IMR-90 (cell line): ENCODE measurements around the gene USP30. TPM values are rescaled to one million over a fixed set of nuclear protein-coding genes. Genes with fewer than 3 reads are reported as not detected.

ENCODE experiments used
- ATAC-seq: fragments of 200-7000 bp; cut with Tn5 transposase; 2 replicates; pipeline ENCODE4 v1.9.1; 2020; ENCODE audit warnings: low read depth, mild to moderate bottlenecking, moderate library complexity
- BruUV-seq: library from RNA; stranded (reverse); fragments of 400-500 nt; replicated peaks from 2 replicates; lab custom pipeline; 2021; lab: Mats Ljungman, UMichigan
- CTCF ChIA-PET: fragments of 300-600 bp; formaldehyde crosslinking; extraction: SDS; loops from one replicate; lab custom pipeline; 2021; ENCODE audit warnings: antibody characterized with exemption; lab: Yijun Ruan, JAX
- POLR2A ChIA-PET: fragments of 300-600 bp; sonication (Branson Sonifier 250); formaldehyde crosslinking; loops from one replicate; lab custom pipeline; 2022; ENCODE audit warnings: antibody characterized with exemption; ENCODE audit not compliant: unreplicated experiment; lab: Charles Lee
- DNase-seq: peaks from one replicate; pipeline ENCODE4 v3.0.0; 2013
- H2AFZ ChIP-seq: replicated peaks from 2 replicates; pipeline ENCODE3; 2013; ENCODE audit warnings: low read length, mild to moderate bottlenecking; ENCODE audit not compliant: poor library complexity
- H2AK5ac ChIP-seq: 2 replicates; pipeline ENCODE4 v1.6.1; 2013; ENCODE audit warnings: low read depth, low read length, inconsistent platforms
- H2AK9ac ChIP-seq: replicated peaks from 2 replicates; pipeline ENCODE3; 2013; ENCODE audit warnings: mild to moderate bottlenecking, low read depth, low read length, moderate library complexity; ENCODE audit not compliant: poor library complexity
- H2BK120ac ChIP-seq: 2 replicates; pipeline ENCODE4 v1.6.1; 2013; ENCODE audit warnings: low read depth, low read length, inconsistent platforms
- H2BK15ac ChIP-seq: 3 replicates; pipeline ENCODE4 v1.6.1; 2013; ENCODE audit warnings: low read depth, low read length, inconsistent platforms
- H2BK20ac ChIP-seq: 2 replicates; pipeline ENCODE4 v1.6.1; 2013; ENCODE audit warnings: low read depth, mild to moderate bottlenecking, inconsistent platforms, low read length, moderate library complexity
- H2BK5ac ChIP-seq: 2 replicates; pipeline ENCODE4 v1.6.1; 2013; ENCODE audit warnings: mild to moderate bottlenecking, low read depth, low read length, inconsistent platforms; ENCODE audit not compliant: poor library complexity, severe bottlenecking
- H3K14ac ChIP-seq: replicated peaks from 2 replicates; pipeline ENCODE4 v1.6.1; 2013; ENCODE audit warnings: low read depth, low read length, inconsistent platforms
- H3K18ac ChIP-seq: 2 replicates; pipeline ENCODE4 v1.6.1; 2013; ENCODE audit warnings: low read depth, low read length, control low read depth
- H3K23ac ChIP-seq: 2 replicates; pipeline ENCODE4 v1.6.1; 2013; ENCODE audit warnings: low read depth, low read length, inconsistent platforms
- H3K27ac ChIP-seq: 2 replicates; pipeline ENCODE4 v1.5.1; 2013; ENCODE audit warnings: mild to moderate bottlenecking, control low read depth, low read length; ENCODE audit not compliant: insufficient read depth
- H3K27me3 ChIP-seq: 2 replicates; pipeline ENCODE4 v1.6.1; 2013; ENCODE audit warnings: low read length; ENCODE audit not compliant: control insufficient read depth, insufficient read depth
- H3K36me3 ChIP-seq: 2 replicates; pipeline ENCODE4 v1.6.1; 2013; ENCODE audit warnings: low read length, mixed read lengths; ENCODE audit not compliant: control insufficient read depth, insufficient read depth
- H3K4ac ChIP-seq: 2 replicates; pipeline ENCODE4 v1.6.1; 2013; ENCODE audit warnings: low read depth, low read length, inconsistent platforms
- H3K4me1 ChIP-seq: 2 replicates; pipeline ENCODE4 v1.6.1; 2013; ENCODE audit warnings: low read length, mixed read lengths; ENCODE audit not compliant: control insufficient read depth, insufficient read depth
- H3K4me2 ChIP-seq: 2 replicates; pipeline ENCODE4 v1.6.1; 2013; ENCODE audit warnings: low read depth, mild to moderate bottlenecking, control low read depth, low read length, moderate library complexity
- H3K4me3 ChIP-seq: 2 replicates; pipeline ENCODE4 v1.5.1; 2013; ENCODE audit warnings: low read depth, mild to moderate bottlenecking, control low read depth, low read length, moderate library complexity; ENCODE audit not compliant: insufficient read depth
- H3K56ac ChIP-seq: 2 replicates; pipeline ENCODE4 v1.6.1; 2013; ENCODE audit warnings: low read length, inconsistent platforms; ENCODE audit not compliant: insufficient read depth; ENCODE audit errors: extremely low read depth
- H3K79me1 ChIP-seq, 2 experiments: 2 replicates each; pipeline ENCODE4 v1.6.1; 2013; ENCODE audit warnings: low read length in 2 of 2, inconsistent platforms in 1 of 2, low read depth in 1 of 2
- H3K9ac ChIP-seq: 2 replicates; pipeline ENCODE4 v1.6.1; 2013; ENCODE audit warnings: low read depth, low read length, control low read depth
- H3K9me1 ChIP-seq: 2 replicates; pipeline ENCODE4 v1.6.1; 2013; ENCODE audit warnings: low read length, inconsistent platforms; ENCODE audit not compliant: insufficient read depth
- H3K9me3 ChIP-seq: 2 replicates; pipeline ENCODE4 v1.6.1; 2013; ENCODE audit warnings: low read length; ENCODE audit not compliant: control insufficient read depth, insufficient read depth
- H4K20me1 ChIP-seq: 2 replicates; pipeline ENCODE4 v1.6.1; 2013; ENCODE audit warnings: low read length, inconsistent platforms; ENCODE audit not compliant: insufficient read depth
- H4K5ac ChIP-seq: 2 replicates; pipeline ENCODE4 v1.6.1; 2013; ENCODE audit warnings: mild to moderate bottlenecking, low read depth, low read length, control low read depth
- H4K8ac ChIP-seq, 2 experiments: 2 replicates each; pipeline ENCODE4 v1.6.1; 2013; ENCODE audit warnings: low read depth in 2 of 2, low read length in 2 of 2, control low read depth in 1 of 2, inconsistent platforms in 1 of 2
- H4K91ac ChIP-seq: 2 replicates; pipeline ENCODE4 v1.6.1; 2013; ENCODE audit warnings: low read depth, low read length, inconsistent platforms; ENCODE audit not compliant: insufficient read depth
- BHLHE40 ChIP-seq: fragments of 150-350 bp; IDR thresholded peaks from 2 replicates; pipeline ENCODE4 v1.6.1; 2016; ENCODE audit warnings: mild to moderate bottlenecking, low read depth, low read length
- CEBPB ChIP-seq: IDR thresholded peaks from 2 replicates; pipeline ENCODE4 v1.6.1; 2012; ENCODE audit warnings: low read depth, low read length, improper control_type of control experiment
- CHD1 ChIP-seq: IDR thresholded peaks from 2 replicates; pipeline ENCODE4 v1.6.1; 2012; ENCODE audit warnings: low read depth, low read length, improper control_type of control experiment
- FOS ChIP-seq: fragments of 150-350 bp; IDR thresholded peaks from 2 replicates; pipeline ENCODE4 v1.6.1; 2016; ENCODE audit warnings: low read depth, low read length
- MAFK ChIP-seq: IDR thresholded peaks from 2 replicates; pipeline ENCODE4 v1.6.1; 2012; ENCODE audit warnings: low read depth, low read length, improper control_type of control experiment
- MAZ ChIP-seq: IDR thresholded peaks from 2 replicates; pipeline ENCODE4 v1.6.1; 2012; ENCODE audit warnings: low read depth, mild to moderate bottlenecking, low read length, improper control_type of control experiment, moderate library complexity, borderline replicate concordance
- NFE2L2 ChIP-seq: fragments of 150-350 bp; IDR thresholded peaks from 2 replicates; pipeline ENCODE4 v1.6.1; 2016; ENCODE audit warnings: low read depth, mild to moderate bottlenecking, low read length
- POLR2A ChIP-seq: IDR thresholded peaks from 2 replicates; pipeline ENCODE4 v1.6.1; 2012; ENCODE audit warnings: mild to moderate bottlenecking, low read depth, low read length
- RAD21 ChIP-seq: IDR thresholded peaks from 2 replicates; pipeline ENCODE4 v1.6.1; 2012; ENCODE audit warnings: low read length, improper control_type of control experiment
- RCOR1 ChIP-seq: IDR thresholded peaks from 2 replicates; pipeline ENCODE4 v1.6.1; 2012; ENCODE audit warnings: mild to moderate bottlenecking, low read length, improper control_type of control experiment; ENCODE audit not compliant: insufficient replicate concordance
- RFX5 ChIP-seq: IDR thresholded peaks from 2 replicates; pipeline ENCODE4 v1.8.0; 2012; ENCODE audit warnings: low read depth, mild to moderate bottlenecking, low read length, moderate library complexity
- SMC3 ChIP-seq: fragments of 150-350 bp; IDR thresholded peaks from 2 replicates; pipeline ENCODE4 v1.6.1; 2016; ENCODE audit warnings: low read depth, mild to moderate bottlenecking, antibody characterized with exemption, low read length, moderate library complexity
- WGBS, 2 experiments: methylation state at CpG; one replicate each; pipeline versions ENCODE4 v1.1.5 to v1.1.7; 2013; ENCODE audit warnings: missing lambda C conversion rate in 2 of 2; ENCODE audit not compliant: insufficient read length in 1 of 2; ENCODE audit errors: extremely low coverage in 2 of 2; 5-methylcytosine and 5-hydroxymethylcytosine counted together
- dilution Hi-C: fragments of 300-500 bp; cut with HindIII; formaldehyde crosslinking; loops from one replicate; pipeline ENCODE4 v1.14.3; 2018; ENCODE audit warnings: low sequenced_read_pairs; ENCODE audit not compliant: unreplicated experiment
- in situ Hi-C: fragments of 300-500 bp; cut with MboI; formaldehyde crosslinking; loops from 3 replicates; pipeline ENCODE4 v1.14.3; 2019; ENCODE audit warnings: low sequenced_read_pairs, inconsistent platforms, mixed read lengths
- intact Hi-C: fragments of 100-400 bp; cut with micrococcal nuclease; formaldehyde crosslinking; loops from 2 replicates; pipeline ENCODE4 v1.10.0; 2022
- polyA plus RNA-seq, 3 experiments: library from polyadenylated mRNA; depleted of rRNA; stranded (reverse); fragments of >200 nt; gene quantifications; 2 replicates each; pipeline ENCODE4 v1.2.3, GENCODE V29; 2012; ENCODE audit warnings: low replicate concordance in 1 of 3
- total RNA-seq: library from RNA; depleted of rRNA; stranded (reverse); fragments of >200 nt; gene quantifications from 2 replicates; pipeline ENCODE4 v1.2.3, GENCODE V29; 2012
- TF ChIP-seq, protein P1 (sequence below): fragments of 150-350 bp; IDR thresholded peaks from 2 replicates; pipeline ENCODE4 v1.6.1; 2016; ENCODE audit warnings: low read depth, mild to moderate bottlenecking, low read length, moderate library complexity, borderline replicate concordance
- TF ChIP-seq, protein P2 (sequence below): conservative IDR thresholded peaks from 2 replicates; pipeline ENCODE4 v1.5.1; 2012; ENCODE audit warnings: mild to moderate bottlenecking, low read depth, low read length, improper control_type of control experiment
- TF ChIP-seq, protein P3 (sequence below): fragments of 150-350 bp; IDR thresholded peaks from 2 replicates; pipeline ENCODE4 v1.6.1; 2017; ENCODE audit warnings: mild to moderate bottlenecking, antibody characterized with exemption, low read length, low read depth

The USP30 gene
- total and polyA plus RNA-seq, 2 of the 4 experiments (the other 2 are of a cell fraction): 10.4 to 11.2 TPM

DNA sequence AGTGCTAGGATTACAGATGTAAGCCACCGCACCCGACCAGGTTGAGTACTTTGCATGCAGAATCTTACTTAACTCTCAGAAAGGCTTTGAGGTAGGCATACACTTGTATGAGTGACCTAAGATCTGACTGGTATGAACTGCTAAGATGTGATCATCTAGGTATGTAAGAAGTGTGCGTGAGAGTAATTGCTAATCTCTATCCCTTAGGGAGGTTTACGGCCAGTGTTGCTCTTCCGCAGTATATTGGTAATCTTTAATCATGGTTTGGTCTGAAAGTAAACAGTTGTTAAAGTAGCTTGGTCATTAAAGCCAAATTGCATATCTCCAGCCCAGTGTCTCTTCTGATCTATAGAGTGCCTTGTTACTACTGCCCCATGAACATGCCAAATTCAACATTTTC is 52.8 kb downstream of the USP30 start:
- peaks cover 41% of the 10 kb centered on the region for H3K36me3 ChIP-seq
- BruUV-seq: no TSS peak
- H2BK20ac ChIP-seq: no peak overlapping the region
- TF ChIP-seq, protein P1, sequence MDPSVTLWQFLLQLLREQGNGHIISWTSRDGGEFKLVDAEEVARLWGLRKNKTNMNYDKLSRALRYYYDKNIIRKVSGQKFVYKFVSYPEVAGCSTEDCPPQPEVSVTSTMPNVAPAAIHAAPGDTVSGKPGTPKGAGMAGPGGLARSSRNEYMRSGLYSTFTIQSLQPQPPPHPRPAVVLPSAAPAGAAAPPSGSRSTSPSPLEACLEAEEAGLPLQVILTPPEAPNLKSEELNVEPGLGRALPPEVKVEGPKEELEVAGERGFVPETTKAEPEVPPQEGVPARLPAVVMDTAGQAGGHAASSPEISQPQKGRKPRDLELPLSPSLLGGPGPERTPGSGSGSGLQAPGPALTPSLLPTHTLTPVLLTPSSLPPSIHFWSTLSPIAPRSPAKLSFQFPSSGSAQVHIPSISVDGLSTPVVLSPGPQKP: no peak
- TF ChIP-seq, protein P2, sequence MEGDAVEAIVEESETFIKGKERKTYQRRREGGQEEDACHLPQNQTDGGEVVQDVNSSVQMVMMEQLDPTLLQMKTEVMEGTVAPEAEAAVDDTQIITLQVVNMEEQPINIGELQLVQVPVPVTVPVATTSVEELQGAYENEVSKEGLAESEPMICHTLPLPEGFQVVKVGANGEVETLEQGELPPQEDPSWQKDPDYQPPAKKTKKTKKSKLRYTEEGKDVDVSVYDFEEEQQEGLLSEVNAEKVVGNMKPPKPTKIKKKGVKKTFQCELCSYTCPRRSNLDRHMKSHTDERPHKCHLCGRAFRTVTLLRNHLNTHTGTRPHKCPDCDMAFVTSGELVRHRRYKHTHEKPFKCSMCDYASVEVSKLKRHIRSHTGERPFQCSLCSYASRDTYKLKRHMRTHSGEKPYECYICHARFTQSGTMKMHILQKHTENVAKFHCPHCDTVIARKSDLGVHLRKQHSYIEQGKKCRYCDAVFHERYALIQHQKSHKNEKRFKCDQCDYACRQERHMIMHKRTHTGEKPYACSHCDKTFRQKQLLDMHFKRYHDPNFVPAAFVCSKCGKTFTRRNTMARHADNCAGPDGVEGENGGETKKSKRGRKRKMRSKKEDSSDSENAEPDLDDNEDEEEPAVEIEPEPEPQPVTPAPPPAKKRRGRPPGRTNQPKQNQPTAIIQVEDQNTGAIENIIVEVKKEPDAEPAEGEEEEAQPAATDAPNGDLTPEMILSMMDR: no peak
- TF ChIP-seq FOS: no peak
- TF ChIP-seq SMC3: no peak
- TF ChIP-seq RCOR1: no peak
- no peak for TF ChIP-seq MAZ
- TF ChIP-seq NFE2L2: no peak
- TF ChIP-seq RFX5: no peak
- TF ChIP-seq, protein P3, sequence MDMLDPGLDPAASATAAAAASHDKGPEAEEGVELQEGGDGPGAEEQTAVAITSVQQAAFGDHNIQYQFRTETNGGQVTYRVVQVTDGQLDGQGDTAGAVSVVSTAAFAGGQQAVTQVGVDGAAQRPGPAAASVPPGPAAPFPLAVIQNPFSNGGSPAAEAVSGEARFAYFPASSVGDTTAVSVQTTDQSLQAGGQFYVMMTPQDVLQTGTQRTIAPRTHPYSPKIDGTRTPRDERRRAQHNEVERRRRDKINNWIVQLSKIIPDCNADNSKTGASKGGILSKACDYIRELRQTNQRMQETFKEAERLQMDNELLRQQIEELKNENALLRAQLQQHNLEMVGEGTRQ: no peak
- TF ChIP-seq BHLHE40: no peak
- TF ChIP-seq CHD1: no peak
- no peak for TF ChIP-seq CEBPB
- TF ChIP-seq RAD21: no peak
- TF ChIP-seq POLR2A: no peak
- no peak for TF ChIP-seq MAFK
- H3K9me1 ChIP-seq: 0 out of 2 replicates have a peak, but pooled peaks cover 8% of the 10 kb centered on the region
- no peak overlapping the region for H2AFZ ChIP-seq
- ChIA-PET POLR2A (no interaction called here), CTCF (no interaction called here)
- no peak for DNase-seq
- no peak overlapping the region for H3K18ac ChIP-seq
- H4K5ac ChIP-seq: no peak overlapping the region
- H3K9me3 ChIP-seq: no peaks in the 10 kb centered on the region
- peaks cover 3 to 15% of the 10 kb centered on the region in 2 experiments; a peak in 2 of 4 replicates for H3K79me1 ChIP-seq
- ATAC-seq: no peak
- intact Hi-C loops: no loop called here
- H3K27ac ChIP-seq: no peak overlapping the region
- in situ Hi-C loops: no loop called here
- H3K56ac ChIP-seq: no peak overlapping the region
- H3K14ac ChIP-seq: no peak overlapping the region
- no peak overlapping the region for H2AK9ac ChIP-seq
- H2BK120ac ChIP-seq: no peak overlapping the region
- H4K20me1 ChIP-seq: no peaks in the 10 kb centered on the region
- no peaks in the 10 kb centered on the region for H3K4me1 ChIP-seq
- no peaks in the 10 kb centered on the region for H3K27me3 ChIP-seq
- H3K4me2 ChIP-seq: no peak overlapping the region
- H3K4me3 ChIP-seq: no peak overlapping the region
- no peak overlapping the region for H3K9ac ChIP-seq
- dilution Hi-C loops: no loop called here
- no peak overlapping the region for H2BK5ac ChIP-seq
- no peak overlapping the region for H3K4ac ChIP-seq
- WGBS, 2 experiments: no CpG with 5 or more reads among the region's 5 CpGs
- H2AK5ac ChIP-seq: no peak overlapping the region
- no peak overlapping the region for H3K23ac ChIP-seq
- no peak overlapping the region for H4K8ac ChIP-seq
- no peak overlapping the region for H2BK15ac ChIP-seq
- H4K91ac ChIP-seq: no peak overlapping the region
